HG02623 (cell line): ENCODE results near the gene CST11.
A peak's percentile ranks its signal among the peaks of the same experiment; 100 is the strongest.

Source experiments
- ATAC-seq: cut with Tn5 transposase; IDR thresholded peaks from one replicate; pipeline ENCODE4 v1.9.1; 2021; ENCODE audit warnings: moderate library complexity; ENCODE audit not compliant: unreplicated experiment

The CST11 gene

GRCh38 chr20:23420943-23421931 lies 31.4 kb downstream of the CST11 start, which contains the start of gene NAPB:
Gene NAPB, minus strand, starts transcription at chr20:23421488. Its CDS starts 86 bp downstream, at chr20:23421402.
- ATAC-seq, result peak; percentile 96

- peak; percentile 19 for ATAC-seq
Measured at GRCh38 chr20:23419995-23420901, 32.4 kb downstream of the CST11 start.

DNA sequence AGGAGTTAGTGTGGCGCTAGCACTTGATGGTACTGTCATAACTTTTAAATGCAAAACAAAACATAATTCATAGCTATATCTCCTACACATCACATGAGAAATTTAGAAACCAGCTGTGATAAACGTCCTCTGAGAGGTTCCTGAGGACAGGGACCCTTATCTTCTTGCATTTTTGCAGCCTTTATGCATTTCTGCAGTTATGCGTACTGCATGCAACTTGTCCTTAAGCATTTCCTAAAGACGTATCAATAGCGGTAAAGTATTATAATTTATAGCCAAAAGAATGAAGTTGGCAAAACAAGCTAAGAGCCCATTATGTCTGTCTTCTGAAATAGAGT lies 33.0 kb downstream of the CST11 start:
- no peak for ATAC-seq

- no peak for ATAC-seq
Measured at GRCh38 chr20:23417861-23418260, 34.8 kb downstream of the CST11 start.

DNA sequence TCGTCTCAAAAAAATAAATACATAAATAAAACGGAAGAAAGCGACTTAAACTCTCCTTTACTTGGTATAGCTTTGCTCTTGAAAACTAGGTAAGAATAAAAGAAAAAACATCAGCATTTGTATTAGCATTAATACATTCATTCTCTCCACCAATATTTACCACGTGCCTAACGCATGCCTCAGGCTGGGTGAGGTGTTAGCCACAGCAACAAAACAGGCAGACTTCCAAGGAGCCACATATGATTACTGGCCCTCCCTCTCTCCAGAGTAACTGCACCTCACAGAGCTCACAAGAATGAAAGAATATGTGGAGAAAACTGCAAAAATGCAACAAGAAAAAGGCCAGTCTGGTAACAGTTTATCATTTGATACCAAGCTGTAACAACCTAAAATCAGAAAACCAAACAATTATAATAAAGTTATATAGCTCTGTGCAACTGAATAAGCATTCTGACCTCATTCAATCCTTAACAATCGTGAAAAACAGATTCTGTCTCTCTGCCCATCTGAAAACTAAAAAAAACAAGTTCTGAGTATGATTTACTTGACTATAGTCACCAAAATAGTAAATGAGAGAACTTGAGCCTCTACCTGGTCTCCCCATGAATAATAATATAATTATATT lies 36.6 kb downstream of the CST11 start:
- no peak for ATAC-seq

DNA sequence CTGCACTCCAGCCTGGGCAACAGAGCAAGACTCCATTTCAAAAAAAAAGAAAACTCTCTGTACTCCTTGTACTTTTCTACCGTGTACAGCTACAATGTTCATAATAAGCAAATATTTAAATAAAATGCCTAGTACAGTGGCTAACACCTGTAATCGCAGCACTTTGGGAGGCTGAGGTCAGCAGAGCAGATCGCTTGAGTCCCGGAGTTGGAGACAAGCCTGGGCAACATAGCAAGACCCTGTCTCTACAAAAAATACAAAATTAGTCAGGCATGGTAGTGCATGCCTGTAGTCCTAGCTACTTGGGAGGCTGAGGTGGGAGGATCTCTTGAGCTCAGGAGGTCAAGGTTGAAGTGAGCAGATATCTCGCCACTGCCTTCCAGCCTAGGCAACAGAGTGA lies 37.1 kb downstream of the CST11 start:
- ATAC-seq, result no peak

- ATAC-seq, result no peak
Measured at GRCh38 chr20:23414526-23415188, 38.0 kb downstream of the CST11 start.

GRCh38 chr20:23413862-23414422 lies 38.7 kb downstream of the CST11 start:
- ATAC-seq, result no peak

- no peak for ATAC-seq
Measured at GRCh38 chr20:23412026-23412425, 40.6 kb downstream of the CST11 start.

- no peak for ATAC-seq
Measured at GRCh38 chr20:23410916-23411695, 41.6 kb downstream of the CST11 start.

GRCh38 chr20:23409800-23410199 lies 42.9 kb downstream of the CST11 start:
- ATAC-seq, result no peak

- ATAC-seq, result no peak
Measured at GRCh38 chr20:23408957-23409356, 43.7 kb downstream of the CST11 start.

DNA sequence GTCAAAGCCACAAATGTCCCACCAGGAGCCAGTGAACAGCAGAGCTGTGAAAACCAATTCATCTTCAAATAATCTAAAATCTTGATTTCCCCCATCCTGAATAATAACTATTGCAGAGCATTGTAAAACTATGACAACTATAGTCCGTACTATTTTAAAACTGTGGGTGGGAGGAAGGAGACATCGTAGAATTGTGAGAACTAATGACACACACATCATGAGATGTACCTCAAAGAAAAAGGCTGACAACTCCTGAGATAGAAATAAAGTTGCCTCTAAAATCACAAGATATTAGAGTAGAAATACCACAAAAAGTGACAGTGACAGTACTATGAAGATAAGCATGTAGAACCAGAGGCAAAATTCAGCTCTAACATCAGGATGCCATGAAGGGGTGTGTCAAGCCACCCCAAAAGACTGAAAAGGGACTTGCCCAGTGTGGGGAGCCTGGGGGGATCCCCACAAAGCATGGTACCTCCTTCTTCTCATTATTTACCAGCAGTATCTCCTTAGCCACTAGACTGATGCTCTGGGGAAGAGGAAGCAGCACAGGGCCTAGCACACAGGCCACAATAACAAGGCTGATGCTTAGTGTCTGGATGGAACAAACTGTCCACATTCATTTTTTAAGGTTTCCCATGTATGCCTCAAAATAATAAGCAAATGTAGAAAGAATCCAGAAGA lies 44.8 kb downstream of the CST11 start:
- ATAC-seq, result peak; percentile 84

- ATAC-seq, result no peak
Measured at GRCh38 chr20:23406880-23407279, 45.8 kb downstream of the CST11 start.

GRCh38 chr20:23404196-23404595 lies 48.5 kb downstream of the CST11 start:
- ATAC-seq, result no peak

- ATAC-seq, result no peak
Measured at GRCh38 chr20:23403751-23404150, 48.9 kb downstream of the CST11 start.

- ATAC-seq, result no peak
Measured at GRCh38 chr20:23401051-23401450, 51.6 kb downstream of the CST11 start.
